ENCODE measurements around the gene SH3D21. TPM values are rescaled to one million over a fixed set of nuclear protein-coding genes. Genes with fewer than 3 reads are reported as not detected.

The SH3D21 gene
- total RNA-seq, 2 experiments from 2014 or later = 2.3 to 2.7 TPM

- intact Hi-C loops (cut with micrococcal nuclease) = loop anchor here (2.0 kb wide), 1 partner anchor 137 kb away; no protein-coding TSS in a partner anchor
- H3K27me3 Mint-ChIP-seq (ENCODE audit: low read depth) = no peaks in the 10 kb centered on the region
- CTCF ChIA-PET = interaction anchor here (1.1 to 2.2 kb wide), 5 partner anchors 12 to 134 kb away, joined by 3 to 7 read pairs (median 6); partner anchors contain the start of gene TRAPPC3
Measured at GRCh38 chr1:36284061-36284460, 22.1 kb upstream of the SH3D21 start.

GRCh38 chr1:36284517-36284916 is 21.7 kb upstream of the SH3D21 start:
- Mint-ChIP-seq H3K9me3 (no peaks in the 10 kb centered on the region), H3K27ac (no peak overlapping the region), H3K27me3 (ENCODE audit: low read depth) (no peaks in the 10 kb centered on the region), H3K4me3 (no peak overlapping the region), H3K36me3 (ENCODE audit: low read depth) (peaks cover 46% of the 10 kb centered on the region), H3K4me1 (ENCODE audit: low read depth) (peaks cover 43% of the 10 kb centered on the region)
- no peak for DNase-seq
- intact Hi-C loops (cut with micrococcal nuclease) = loop anchor here (2.0 kb wide), 1 partner anchor 136 kb away; no protein-coding TSS in a partner anchor
- CTCF ChIA-PET = interaction anchor here (1.4 to 4.1 kb wide), 6 partner anchors 15 to 367 kb away, joined by 4 to 26 read pairs (median 8); no protein-coding TSS in a partner anchor

More at GRCh38 chr1:36284061-36284460, 22.1 kb upstream of the SH3D21 start:
- Mint-ChIP-seq H3K36me3 (ENCODE audit: low read depth) (peaks cover 42% of the 10 kb centered on the region), H3K9me3 (no peaks in the 10 kb centered on the region), H3K27ac (peak overlapping the region; percentile 44), H3K4me3 (no peak overlapping the region), H3K4me1 (ENCODE audit: low read depth) (peaks cover 44% of the 10 kb centered on the region)
- no peak for DNase-seq

GRCh38 chr1:36285443-36286101 is 20.6 kb upstream of the SH3D21 start:
- intact Hi-C loops (cut with micrococcal nuclease) = loop anchor here (1.0 to 5.0 kb wide), 6 partner anchors 61 to 189 kb away; partner anchors contain the start of genes THRAP3 and TRAPPC3
- H3K9me3 Mint-ChIP-seq = no peaks in the 10 kb centered on the region
- peaks cover 33% of the 10 kb centered on the region for H3K4me1 Mint-ChIP-seq (ENCODE audit: low read depth)
- H3K36me3 Mint-ChIP-seq (ENCODE audit: low read depth) = peaks cover 48% of the 10 kb centered on the region
- peak; percentile 79 for DNase-seq
- no peaks in the 10 kb centered on the region for H3K27me3 Mint-ChIP-seq (ENCODE audit: low read depth)
- no peak overlapping the region for H3K4me3 Mint-ChIP-seq
- peak overlapping the region; percentile 73 for H3K27ac Mint-ChIP-seq
- CTCF ChIA-PET = interaction anchor here (0.6 to 4.1 kb wide), 38 partner anchors 8 to 528 kb away, joined by 3 to 33 read pairs (median 4); partner anchors contain the start of genes LSM10, MAP7D1 and TRAPPC3

GRCh38 chr1:36286802-36287201 is 19.4 kb upstream of the SH3D21 start:
- peaks cover 26% of the 10 kb centered on the region for H3K4me1 Mint-ChIP-seq (ENCODE audit: low read depth)
- H3K4me3 Mint-ChIP-seq = no peak overlapping the region
- intact Hi-C loops (cut with micrococcal nuclease) = loop anchor here (5.0 kb wide), 1 partner anchor 80 kb away; no protein-coding TSS in a partner anchor
- H3K27me3 Mint-ChIP-seq (ENCODE audit: low read depth) = no peaks in the 10 kb centered on the region
- DNase-seq = no peak
- H3K9me3 Mint-ChIP-seq = no peaks in the 10 kb centered on the region
- H3K27ac Mint-ChIP-seq = peak overlapping the region; percentile 73
- H3K36me3 Mint-ChIP-seq (ENCODE audit: low read depth) = peaks cover 54% of the 10 kb centered on the region
- CTCF ChIA-PET = interaction anchor here (0.7 to 4.1 kb wide), 12 partner anchors 9 to 188 kb away, joined by 3 to 33 read pairs (median 6); partner anchors contain the start of genes MAP7D1 and TRAPPC3

GRCh38 chr1:36287595-36287994 is 18.6 kb upstream of the SH3D21 start:
- Mint-ChIP-seq H3K27me3 (ENCODE audit: low read depth) (no peaks in the 10 kb centered on the region), H3K27ac (no peak overlapping the region), H3K36me3 (ENCODE audit: low read depth) (peaks cover 56% of the 10 kb centered on the region), H3K9me3 (no peaks in the 10 kb centered on the region), H3K4me3 (no peak overlapping the region), H3K4me1 (ENCODE audit: low read depth) (peaks cover 24% of the 10 kb centered on the region)
- CTCF ChIA-PET = interaction anchor here (0.6 to 4.1 kb wide), 6 partner anchors 8 to 412 kb away, joined by 3 to 33 read pairs (median 4); partner anchors contain the start of gene TRAPPC3
- intact Hi-C loops (cut with micrococcal nuclease) = loop anchor here (5.0 kb wide), 1 partner anchor 80 kb away; no protein-coding TSS in a partner anchor
- DNase-seq = no peak

- Mint-ChIP-seq H3K27me3 (ENCODE audit: low read depth) (no peaks in the 10 kb centered on the region), H3K4me1 (ENCODE audit: low read depth) (peaks cover 17% of the 10 kb centered on the region), H3K9me3 (no peaks in the 10 kb centered on the region), H3K4me3 (no peak overlapping the region), H3K27ac (no peak overlapping the region), H3K36me3 (ENCODE audit: low read depth) (peaks cover 33% of the 10 kb centered on the region)
- intact Hi-C loops (cut with micrococcal nuclease) = no loop called here
- CTCF ChIA-PET = interaction anchor here (0.9 to 2.9 kb wide), 3 partner anchors 8 to 12 kb away, joined by 4 to 8 read pairs (median 5); no protein-coding TSS in a partner anchor
- DNase-seq = no peak
Measured at GRCh38 chr1:36295390-36295789, 10.8 kb upstream of the SH3D21 start.

GRCh38 chr1:36297062-36297461 is 9.1 kb upstream of the SH3D21 start:
- DNase-seq = no peak
- Mint-ChIP-seq H3K36me3 (ENCODE audit: low read depth) (peaks cover 38% of the 10 kb centered on the region), H3K4me1 (ENCODE audit: low read depth) (peaks cover 32% of the 10 kb centered on the region), H3K4me3 (no peak overlapping the region), H3K27me3 (ENCODE audit: low read depth) (no peaks in the 10 kb centered on the region), H3K9me3 (no peaks in the 10 kb centered on the region), H3K27ac (no peak overlapping the region)
- intact Hi-C loops (cut with micrococcal nuclease) = no loop called here
- CTCF ChIA-PET = interaction anchor here (1.3 to 1.5 kb wide), 2 partner anchors 11 to 14 kb away, joined by 5 to 11 read pairs; no protein-coding TSS in a partner anchor

- Mint-ChIP-seq H3K27me3 (ENCODE audit: low read depth) (no peaks in the 10 kb centered on the region), H3K36me3 (ENCODE audit: low read depth) (peaks cover 34% of the 10 kb centered on the region), H3K4me3 (no peak overlapping the region), H3K27ac (peak overlapping the region; percentile 72), H3K9me3 (no peaks in the 10 kb centered on the region), H3K4me1 (ENCODE audit: low read depth) (peaks cover 46% of the 10 kb centered on the region)
- DNase-seq = no peak
- CTCF ChIA-PET = interaction anchor here (0.6 to 2.8 kb wide), 4 partner anchors 13 to 149 kb away, joined by 3 to 11 read pairs (median 6); partner anchors contain the start of gene TRAPPC3
- intact Hi-C loops (cut with micrococcal nuclease) = no loop called here
Measured at GRCh38 chr1:36298640-36299039, 7.5 kb upstream of the SH3D21 start.

GRCh38 chr1:36300526-36300925 is 5.6 kb upstream of the SH3D21 start:
- DNase-seq = peak; percentile 39
- Mint-ChIP-seq H3K9me3 (no peaks in the 10 kb centered on the region), H3K4me3 (no peak overlapping the region), H3K4me1 (ENCODE audit: low read depth) (peaks cover 64% of the 10 kb centered on the region), H3K36me3 (ENCODE audit: low read depth) (peaks cover 29% of the 10 kb centered on the region), H3K27ac (peak overlapping the region; percentile 77), H3K27me3 (ENCODE audit: low read depth) (no peaks in the 10 kb centered on the region)
- CTCF ChIA-PET = interaction anchor here (0.6 to 2.8 kb wide), 21 partner anchors 9 to 252 kb away, joined by 3 to 15 read pairs (median 4); partner anchors contain the start of gene TRAPPC3
- intact Hi-C loops (cut with micrococcal nuclease) = loop anchor here (1.0 to 2.0 kb wide), 5 partner anchors 69 to 1178 kb away; partner anchors contain the start of genes THRAP3 and TRAPPC3

GRCh38 chr1:36301220-36301619 is 4.9 kb upstream of the SH3D21 start:
- CTCF ChIA-PET = interaction anchor here (0.5 to 2.8 kb wide), 6 partner anchors 16 to 167 kb away, joined by 3 to 15 read pairs (median 7); partner anchors contain the start of gene TRAPPC3
- Mint-ChIP-seq H3K4me3 (no peak overlapping the region), H3K36me3 (ENCODE audit: low read depth) (peaks cover 26% of the 10 kb centered on the region)

GRCh38 chr1:36303244-36303643 is 2.9 kb upstream of the SH3D21 start:
- CTCF ChIA-PET = interaction anchor here (1.1 to 1.7 kb wide), 3 partner anchors 10 to 154 kb away, joined by 3 to 5 read pairs (median 3); partner anchors contain the start of gene TRAPPC3

More at GRCh38 chr1:36301220-36301619, 4.9 kb upstream of the SH3D21 start:
- intact Hi-C loops (cut with micrococcal nuclease) = loop anchor here (2.0 kb wide), 1 partner anchor 86 kb away; no protein-coding TSS in a partner anchor
- Mint-ChIP-seq H3K27me3 (ENCODE audit: low read depth) (no peaks in the 10 kb centered on the region), H3K27ac (peak overlapping the region; percentile 77), H3K4me1 (ENCODE audit: low read depth) (peaks cover 70% of the 10 kb centered on the region), H3K9me3 (no peaks in the 10 kb centered on the region)
- no peak for DNase-seq

More at GRCh38 chr1:36303244-36303643, 2.9 kb upstream of the SH3D21 start:
- intact Hi-C loops (cut with micrococcal nuclease) = no loop called here
- Mint-ChIP-seq H3K9me3 (no peaks in the 10 kb centered on the region), H3K36me3 (ENCODE audit: low read depth) (peaks cover 24% of the 10 kb centered on the region), H3K4me1 (ENCODE audit: low read depth) (peaks cover 78% of the 10 kb centered on the region), H3K27ac (peak overlapping the region; percentile 68), H3K27me3 (ENCODE audit: low read depth) (no peaks in the 10 kb centered on the region), H3K4me3 (no peak overlapping the region)
- DNase-seq = no peak

Data from activated naive CD4-positive, alpha-beta T cell treated with anti-CD3 and anti-CD28 coated beads for 36 hours (primary cell).